GM23338 (cell line): ENCODE results near the gene ALOX15B. TPM values are rescaled to one million over a fixed set of nuclear protein-coding genes. Genes with fewer than 3 reads are reported as not detected.

Experiments used
- ATAC-seq: fragments of 200-7000 bp; cut with Tn5 transposase; 3 replicates; pipeline ENCODE4 v1.9.1; 2020
- DNase-seq: peaks from one replicate; pipeline ENCODE4 v3.0.0-alpha.2; 2015; ENCODE audit warnings: low spot score
- H2AFZ ChIP-seq: fragments of 200-600 bp; sonication (generic); 2 replicates; pipeline ENCODE4 v1.8.0; 2016; ENCODE audit warnings: antibody characterized with exemption, mild to moderate bottlenecking, moderate library complexity
- H3F3A ChIP-seq: fragments of 200-600 bp; sonication (generic); replicated peaks from 2 replicates; pipeline ENCODE4 v1.8.0; 2017; ENCODE audit warnings: antibody characterized with exemption, mixed run types, low read depth
- H3K27ac ChIP-seq: fragments of 200-600 bp; sonication (generic); 2 replicates; pipeline ENCODE4 v1.6.1; 2016; ENCODE audit warnings: low read depth
- H3K27me3 ChIP-seq: fragments of 200-600 bp; sonication (generic); 2 replicates; pipeline ENCODE4 v1.8.0; 2016; ENCODE audit warnings: mild to moderate bottlenecking, mixed run types, moderate library complexity; ENCODE audit not compliant: insufficient read depth
- H3K36me3 ChIP-seq: fragments of 200-600 bp; sonication (generic); 2 replicates; pipeline ENCODE4 v1.8.0; 2016; ENCODE audit warnings: mild to moderate bottlenecking; ENCODE audit not compliant: insufficient read depth
- H3K4me1 ChIP-seq: fragments of 200-600 bp; sonication (generic); 2 replicates; pipeline ENCODE4 v1.8.0; 2016; ENCODE audit warnings: mild to moderate bottlenecking, moderate library complexity; ENCODE audit not compliant: insufficient read depth
- H3K4me2 ChIP-seq: fragments of 200-600 bp; sonication (generic); 2 replicates; pipeline ENCODE4 v1.7.1; 2017; ENCODE audit warnings: mixed run types
- H3K4me3 ChIP-seq: fragments of 200-600 bp; sonication (generic); 2 replicates; pipeline ENCODE4 v1.6.1; 2016; ENCODE audit warnings: mixed run types
- H3K79me2 ChIP-seq: fragments of 200-600 bp; sonication (generic); replicated peaks from 2 replicates; pipeline ENCODE4 v1.8.0; 2017; ENCODE audit warnings: mild to moderate bottlenecking; ENCODE audit not compliant: insufficient read depth
- H3K9me2 ChIP-seq: fragments of 200-600 bp; sonication (generic); 2 replicates; pipeline ENCODE4 v1.8.0; 2017; ENCODE audit not compliant: insufficient read depth
- H4K20me1 ChIP-seq: fragments of 200-600 bp; sonication (generic); replicated peaks from 2 replicates; pipeline ENCODE4 v1.8.0; 2017; ENCODE audit warnings: mild to moderate bottlenecking; ENCODE audit not compliant: insufficient read depth
- H3K27ac Mint-ChIP-seq: 2 replicates; pipeline ENCODE4 v1.8.0; 2020; ENCODE audit warnings: inconsistent platforms, mild to moderate bottlenecking, moderate library complexity, mixed read lengths
- H3K27me3 Mint-ChIP-seq: 3 replicates; pipeline ENCODE4 v1.8.0; 2022; ENCODE audit warnings: low read depth, mild to moderate bottlenecking, moderate library complexity, mixed read lengths, inconsistent platforms; ENCODE audit not compliant: insufficient read depth, poor library complexity
- H3K36me3 Mint-ChIP-seq: 3 replicates; pipeline ENCODE4 v1.8.0; 2021; ENCODE audit warnings: low read depth, mild to moderate bottlenecking, inconsistent platforms, moderate library complexity, mixed read lengths
- H3K4me1 Mint-ChIP-seq: 3 replicates; pipeline ENCODE4 v1.8.0; 2020; ENCODE audit warnings: mild to moderate bottlenecking, inconsistent platforms, mixed read lengths
- H3K4me3 Mint-ChIP-seq: 3 replicates; pipeline ENCODE4 v1.8.0; 2021; ENCODE audit warnings: moderate library complexity, mild to moderate bottlenecking, inconsistent platforms, mixed read lengths
- H3K9me3 Mint-ChIP-seq: 3 replicates; pipeline ENCODE4 v1.8.0; 2020; ENCODE audit warnings: moderate library complexity, mild to moderate bottlenecking, inconsistent platforms, mixed read lengths
- EZH2phosphoT487 ChIP-seq: fragments of 200-600 bp; sonication (generic); IDR thresholded peaks from one replicate; pipeline ENCODE4 v1.8.1; 2018; ENCODE audit warnings: antibody characterized with exemption; ENCODE audit not compliant: unreplicated experiment
- REST ChIP-seq: IDR thresholded peaks from one replicate; pipeline ENCODE4 v1.6.1; 2018; ENCODE audit warnings: antibody characterized with exemption; ENCODE audit not compliant: unreplicated experiment
- ZNF462 ChIP-seq: fragments of 250-450 bp; sonication (Bioruptor Pico); IDR thresholded peaks from 2 replicates; pipeline ENCODE4 v1.5.0; 2020; ENCODE audit warnings: mild to moderate bottlenecking, moderate library complexity
- polyA plus RNA-seq: library from polyadenylated mRNA; unstranded; fragments of >200 nt; fragmentation: Nextera tagmentation; extraction: Ambion mirVana; gene quantifications from 2 replicates; pipeline ENCODE4 v1.2.1, GENCODE V29; 2016
- total RNA-seq: library from RNA; depleted of rRNA; stranded (reverse); fragments of >200 nt; shearing (Covaris generic); gene quantifications from 2 replicates; pipeline ENCODE4 v1.2.3, GENCODE V29; 2014
- TF ChIP-seq, protein P1 (sequence below): IDR thresholded peaks from 2 replicates; pipeline ENCODE4 v1.6.1; 2016; ENCODE audit warnings: antibody characterized with exemption

ALOX15B gene
- total and polyA plus RNA-seq, 2 experiments from 2014 or later, result 0.42 to 0.45 TPM

DNA sequence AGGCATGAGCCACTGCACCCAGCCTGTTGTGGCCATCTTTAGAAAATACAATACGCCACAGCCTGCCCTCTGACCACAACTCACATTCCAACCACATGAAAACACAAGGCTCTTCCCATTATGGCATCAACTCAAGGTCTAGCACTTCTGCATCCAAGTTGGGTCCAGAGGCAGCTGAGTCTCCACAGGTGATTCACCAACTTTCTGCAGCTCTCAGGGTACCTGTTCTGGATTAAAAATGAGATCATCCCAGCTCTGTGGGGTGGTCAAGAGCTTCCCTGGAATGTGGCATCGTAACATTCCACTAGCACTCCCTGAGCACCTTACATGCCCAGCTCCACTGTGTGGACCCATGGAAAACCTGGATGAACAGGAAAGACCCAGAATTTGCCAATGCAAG, 46.3 kb upstream of the ALOX15B start (continued):
- TF ChIP-seq ZNF462, result no peak

- Histone ChIP-seq H3F3A (no peaks in the 10 kb centered on the region), H3K79me2 (no peaks in the 10 kb centered on the region), H3K9me2 (no peaks in the 10 kb centered on the region), H3K4me2 (no peak overlapping the region), H3K27me3 (peaks cover 22% of the 10 kb centered on the region), H3K4me3 (no peak overlapping the region), H3K27ac (no peak overlapping the region), H4K20me1 (no peaks in the 10 kb centered on the region), H2AFZ (no peak overlapping the region), H3K36me3 (no peaks in the 10 kb centered on the region), H3K4me1 (no peaks in the 10 kb centered on the region)
- ATAC-seq (no peak), DNase-seq (peak; percentile 42)
- H3K27me3 Mint-ChIP-seq, result peaks cover 23% of the 10 kb centered on the region
- peaks cover 4% of the 10 kb centered on the region; the same call in 2 of the 3 replicates for H3K4me1 Mint-ChIP-seq
- H3K4me3 Mint-ChIP-seq, result no peak overlapping the region
- no peak overlapping the region for H3K27ac Mint-ChIP-seq
- no peaks in the 10 kb centered on the region; the same call in 2 of the 3 replicates for H3K36me3 Mint-ChIP-seq
- peaks cover 9% of the 10 kb centered on the region; the same call in 2 of the 3 replicates for H3K9me3 Mint-ChIP-seq
- TF ChIP-seq EZH2phosphoT487 (no peak), ZNF462 (no peak), REST (no peak)
- TF ChIP-seq, protein P1, sequence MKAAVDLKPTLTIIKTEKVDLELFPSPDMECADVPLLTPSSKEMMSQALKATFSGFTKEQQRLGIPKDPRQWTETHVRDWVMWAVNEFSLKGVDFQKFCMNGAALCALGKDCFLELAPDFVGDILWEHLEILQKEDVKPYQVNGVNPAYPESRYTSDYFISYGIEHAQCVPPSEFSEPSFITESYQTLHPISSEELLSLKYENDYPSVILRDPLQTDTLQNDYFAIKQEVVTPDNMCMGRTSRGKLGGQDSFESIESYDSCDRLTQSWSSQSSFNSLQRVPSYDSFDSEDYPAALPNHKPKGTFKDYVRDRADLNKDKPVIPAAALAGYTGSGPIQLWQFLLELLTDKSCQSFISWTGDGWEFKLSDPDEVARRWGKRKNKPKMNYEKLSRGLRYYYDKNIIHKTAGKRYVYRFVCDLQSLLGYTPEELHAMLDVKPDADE, result no peak
Measured at GRCh38 chr17:7992924-7993323, 45.9 kb upstream of the ALOX15B start.
